HG03025 (cell line): ENCODE measurements around the gene SULT4A1.

Experiments used
- ATAC-seq: cut with Tn5 transposase; IDR thresholded peaks from one replicate; pipeline ENCODE4 v1.9.1; 2021; ENCODE audit warnings: mild to moderate bottlenecking, moderate library complexity; ENCODE audit not compliant: unreplicated experiment, low FRiP score

SULT4A1 gene

DNA sequence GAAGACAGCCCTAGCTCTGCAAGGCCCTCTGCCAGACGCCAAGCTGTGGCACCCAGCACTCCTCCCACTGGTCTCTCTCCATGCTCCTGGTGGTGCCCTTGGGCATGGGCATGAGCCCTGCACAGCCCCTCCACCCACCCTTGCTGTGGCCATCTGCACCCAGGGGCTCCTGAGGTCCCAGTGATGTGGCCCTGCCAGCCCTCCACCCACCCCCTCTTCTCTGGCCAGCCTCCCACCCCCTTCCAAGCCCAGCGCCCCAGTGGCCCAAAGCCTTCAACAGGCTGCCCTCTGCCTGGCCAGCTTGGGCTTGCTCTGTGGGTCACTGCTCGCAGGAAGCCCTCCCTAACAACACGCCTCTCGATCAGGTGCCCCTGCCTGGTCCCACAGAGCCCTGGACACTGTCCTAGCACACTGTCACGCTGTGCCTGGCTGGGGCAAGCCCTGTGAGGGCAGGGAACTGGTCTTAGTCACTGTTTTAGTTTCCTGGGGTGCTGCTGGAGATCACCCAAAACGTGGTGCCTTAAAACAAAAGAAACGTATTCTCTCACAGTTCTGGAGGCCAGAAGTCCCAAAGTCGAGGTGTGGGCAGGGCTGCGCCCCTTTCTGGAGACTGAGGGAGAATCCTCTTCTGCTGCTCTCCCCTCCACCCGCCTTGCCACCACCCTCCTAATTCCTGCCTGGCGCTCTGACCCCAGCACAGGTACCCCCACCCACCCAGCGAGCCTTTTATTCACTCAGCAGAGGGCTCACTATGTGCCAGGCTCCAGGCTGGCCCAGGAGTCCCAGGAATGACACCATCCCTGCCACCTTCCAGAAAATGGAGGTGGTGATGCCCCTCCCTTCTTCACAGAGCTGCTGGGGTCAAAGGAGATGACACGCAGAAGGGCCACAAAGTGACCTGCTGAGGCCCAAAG is 14.7 kb downstream of the SULT4A1 start:
- ATAC-seq: no peak

- no peak for ATAC-seq
Observed at GRCh38 chr22:43846966-43847365, 15.3 kb downstream of the SULT4A1 start.

- ATAC-seq: no peak
Observed at GRCh38 chr22:43845981-43846380, 16.3 kb downstream of the SULT4A1 start.

- no peak for ATAC-seq
Observed at GRCh38 chr22:43844560-43845545, 17.5 kb downstream of the SULT4A1 start.

DNA sequence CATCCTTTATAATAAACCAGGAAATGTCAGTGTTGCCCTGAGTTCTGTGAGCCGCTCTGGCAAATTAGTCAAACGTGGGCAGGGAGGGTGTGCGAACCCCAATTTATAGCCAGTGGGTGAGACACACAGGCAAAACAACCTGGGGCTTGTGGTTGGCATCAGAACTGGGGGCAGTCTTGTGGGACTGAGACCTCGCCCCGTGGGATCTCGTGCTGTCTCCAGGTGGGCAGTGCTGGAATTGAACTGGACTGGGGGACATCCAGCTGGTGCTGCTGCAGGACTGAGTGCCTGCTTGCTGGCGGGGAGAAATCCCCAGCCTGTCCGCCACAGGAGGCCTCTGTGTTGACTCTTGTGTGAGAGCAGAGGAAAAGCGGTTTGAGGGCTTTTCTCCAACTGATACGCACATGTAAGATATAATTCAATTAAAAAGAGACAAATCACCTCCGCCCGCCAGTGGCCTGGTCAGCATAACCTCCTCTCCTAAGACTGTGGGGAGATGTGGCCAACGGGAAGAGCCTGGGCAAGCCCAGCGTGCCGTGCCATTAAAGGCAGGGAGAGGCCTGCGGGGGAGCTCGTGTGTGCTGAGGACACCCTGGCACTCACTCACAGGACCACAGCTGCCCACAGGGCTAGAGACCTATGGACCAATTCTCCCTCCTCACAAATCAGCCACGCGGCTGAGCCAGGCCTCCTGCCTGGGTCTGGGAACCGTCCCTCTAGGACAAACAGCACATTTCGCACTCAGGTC is 18.4 kb downstream of the SULT4A1 start:
- ATAC-seq: no peak

DNA sequence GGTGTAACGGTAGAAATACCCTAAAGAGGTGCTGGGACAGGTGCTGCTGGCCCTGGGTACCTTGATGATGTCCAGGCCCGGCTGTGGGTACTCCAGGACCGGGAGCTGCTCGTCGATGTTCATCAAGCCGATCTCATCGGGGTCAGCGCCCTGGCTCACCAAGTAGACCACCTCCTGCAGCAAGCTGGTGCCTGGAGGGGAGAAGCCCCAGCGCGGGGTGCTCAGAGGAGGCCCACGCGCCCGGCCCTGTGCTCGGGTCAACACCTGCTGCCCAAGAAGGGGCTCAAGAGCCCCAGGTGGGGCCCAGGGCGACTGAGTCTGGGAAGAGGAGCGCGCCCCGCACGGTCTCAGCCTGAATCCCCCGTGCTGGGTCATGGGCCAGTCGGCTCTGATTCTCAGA is 20.6 kb downstream of the SULT4A1 start:
- no peak for ATAC-seq

GRCh38 chr22:43840851-43841250 is 21.5 kb downstream of the SULT4A1 start:
- no peak for ATAC-seq

- ATAC-seq: no peak
Observed at GRCh38 chr22:43840431-43840830, 21.9 kb downstream of the SULT4A1 start.

GRCh38 chr22:43839781-43840180 is 22.5 kb downstream of the SULT4A1 start:
- ATAC-seq: no peak

DNA sequence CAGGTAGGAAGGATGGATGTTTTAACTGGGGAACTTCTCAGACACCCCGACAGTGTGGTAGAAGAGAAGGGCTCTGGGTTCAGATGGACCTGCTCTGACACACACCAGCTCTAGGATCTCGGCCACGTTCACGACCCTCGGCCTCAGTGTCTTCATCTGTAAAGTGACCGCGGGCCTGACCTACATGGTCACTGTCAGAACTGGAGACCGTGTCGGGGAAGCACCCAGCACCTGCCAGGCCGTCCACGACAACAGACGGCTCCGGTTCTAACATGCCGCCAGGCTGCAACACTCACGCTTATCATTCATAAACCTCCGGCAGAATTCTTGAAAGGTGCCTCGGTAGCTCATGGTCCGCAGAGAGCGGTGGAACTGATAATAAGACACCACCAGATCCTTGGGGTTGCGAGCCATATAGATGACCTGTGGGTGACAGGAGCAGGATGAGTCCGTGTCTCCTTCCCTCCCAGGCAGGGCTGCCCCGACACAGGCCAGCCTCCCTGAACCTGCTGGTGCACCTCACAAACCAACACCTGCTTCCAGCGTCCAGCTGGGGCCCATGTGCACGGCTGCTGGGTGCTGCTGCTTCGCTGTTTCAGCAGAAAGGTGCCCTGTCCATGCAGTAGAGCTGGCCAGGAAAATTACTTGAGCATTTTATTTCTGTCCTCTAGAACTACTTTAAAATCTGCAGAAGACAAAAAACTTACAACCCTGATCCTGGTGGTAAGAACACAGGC is 23.6 kb downstream of the SULT4A1 start:
- ATAC-seq: no peak

GRCh38 chr22:43838161-43838560 is 24.2 kb downstream of the SULT4A1 start:
- ATAC-seq: no peak

DNA sequence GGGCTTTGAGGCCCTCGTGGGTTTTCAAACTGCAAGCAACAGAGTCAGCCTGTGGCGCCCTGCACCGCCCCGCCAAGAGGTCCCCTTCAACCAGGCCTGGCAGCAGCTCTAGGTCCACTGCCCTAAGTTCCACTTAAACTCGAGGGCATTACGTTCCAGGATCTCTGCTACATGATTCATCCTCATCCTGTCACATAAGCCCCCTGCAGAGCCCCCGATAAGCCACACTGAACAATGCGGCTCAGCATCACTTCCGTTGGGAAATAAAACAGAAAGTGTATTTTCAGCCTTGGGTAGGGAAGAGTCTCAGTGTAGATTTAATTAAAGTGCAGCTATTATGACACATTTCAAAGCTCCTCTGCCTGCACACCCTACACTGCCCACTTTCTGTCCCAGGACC is 24.6 kb downstream of the SULT4A1 start:
- ATAC-seq: no peak

DNA sequence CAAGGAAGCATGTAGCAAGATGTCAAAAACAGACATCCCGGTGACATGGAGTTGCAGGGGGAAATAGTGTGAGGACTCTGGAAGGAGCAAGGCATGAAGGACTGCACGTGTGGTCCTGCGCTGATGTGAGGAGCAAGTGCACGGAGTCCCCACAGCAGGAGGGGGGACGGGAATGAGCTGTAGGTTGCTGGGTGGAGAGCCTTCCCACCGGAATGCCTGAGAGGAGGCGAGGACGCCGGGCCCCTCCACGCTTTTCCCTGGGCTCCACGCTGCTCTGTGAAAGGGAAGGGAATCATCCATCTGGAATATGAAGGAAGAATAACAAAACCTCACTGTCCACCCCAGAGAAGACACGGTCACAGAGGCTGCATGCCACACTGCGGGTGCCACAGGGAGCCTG is 26.6 kb downstream of the SULT4A1 start:
- no peak for ATAC-seq

GRCh38 chr22:43835166-43835565 is 27.1 kb downstream of the SULT4A1 start:
- ATAC-seq: no peak

GRCh38 chr22:43833286-43834240 is 28.8 kb downstream of the SULT4A1 start:
- no peak for ATAC-seq

- no peak for ATAC-seq
Observed at GRCh38 chr22:43832393-43833265, 29.7 kb downstream of the SULT4A1 start.

- no peak for ATAC-seq
Observed at GRCh38 chr22:43831561-43832392, 30.5 kb downstream of the SULT4A1 start.
